WTC11 (cell line): ENCODE results near the gene IQCE. TPM values are rescaled to one million over a fixed set of nuclear protein-coding genes. Genes with fewer than 3 reads are reported as not detected.

Source experiments
- ATAC-seq: fragments of 200-7000 bp; cut with Tn5 transposase; 2 replicates; pipeline ENCODE4 v1.10.0; 2021; ENCODE audit warnings: mild to moderate bottlenecking, moderate library complexity
- CTCF ChIA-PET: fragments of 300-600 bp; sonication (Branson Sonifier 250); formaldehyde crosslinking; loops from one replicate; lab custom pipeline; 2021; ENCODE audit warnings: antibody characterized with exemption; lab: Charles Lee
- POLR2A ChIA-PET: fragments of 350-600 bp; sonication (Branson Sonifier 250); formaldehyde crosslinking; loops from one replicate; lab custom pipeline; 2021; ENCODE audit warnings: antibody characterized with exemption; lab: Charles Lee
- DNase-seq: peaks from one replicate; pipeline ENCODE4 v3.0.0; 2021; ENCODE audit warnings: low spot score
- H3K27ac Mint-ChIP-seq: 2 replicates; pipeline ENCODE4 v1.8.0; 2021; ENCODE audit warnings: mixed read lengths
- H3K27me3 Mint-ChIP-seq: 2 replicates; pipeline ENCODE4 v1.8.0; 2021; ENCODE audit warnings: low read depth, mild to moderate bottlenecking, moderate library complexity, mixed read lengths
- H3K36me3 Mint-ChIP-seq: 2 replicates; pipeline ENCODE4 v1.8.0; 2021; ENCODE audit warnings: mixed read lengths
- H3K4me1 Mint-ChIP-seq: 2 replicates; pipeline ENCODE4 v1.8.0; 2022; ENCODE audit warnings: mixed read lengths
- H3K4me3 Mint-ChIP-seq: 2 replicates; pipeline ENCODE4 v1.8.0; 2021; ENCODE audit warnings: mild to moderate bottlenecking, moderate library complexity, mixed read lengths
- H3K9me3 Mint-ChIP-seq: 2 replicates; pipeline ENCODE4 v1.8.0; 2021; ENCODE audit warnings: mixed read lengths
- ESRRA ChIP-seq: sonication (generic); formaldehyde crosslinking; IDR thresholded peaks from 2 replicates; pipeline ENCODE4 v1.8.1; 2022; ENCODE audit warnings: mild to moderate bottlenecking, missing genetic modification reagents, borderline replicate concordance
- IRF2 ChIP-seq: sonication (generic); formaldehyde crosslinking; IDR thresholded peaks from 2 replicates; pipeline ENCODE4 v1.8.0; 2022; ENCODE audit warnings: low read depth, missing genetic modification reagents, borderline replicate concordance
- NR3C1 ChIP-seq: sonication (generic); formaldehyde crosslinking; conservative IDR thresholded peaks from 2 replicates; pipeline ENCODE4 v1.8.1; 2023; ENCODE audit warnings: low read depth, mild to moderate bottlenecking, missing genetic modification reagents
- OVOL2 ChIP-seq: fragments of 250-450 bp; sonication (Bioruptor Pico); IDR thresholded peaks from 2 replicates; pipeline ENCODE4 v1.9.0; 2021; ENCODE audit warnings: mild to moderate bottlenecking, borderline replicate concordance
- RELA ChIP-seq: sonication (generic); formaldehyde crosslinking; IDR thresholded peaks from 2 replicates; pipeline ENCODE4 v1.8.1; 2022; ENCODE audit warnings: missing genetic modification reagents, mild to moderate bottlenecking, borderline replicate concordance
- SMAD4 ChIP-seq: sonication (generic); formaldehyde crosslinking; IDR thresholded peaks from 2 replicates; pipeline ENCODE4 v1.8.0; 2022; ENCODE audit warnings: mild to moderate bottlenecking, missing genetic modification reagents
- SP1 ChIP-seq: sonication (generic); formaldehyde crosslinking; conservative IDR thresholded peaks from 2 replicates; pipeline ENCODE4 v1.8.1; 2022; ENCODE audit warnings: missing genetic modification reagents
- ZNF138 ChIP-seq: sonication (generic); formaldehyde crosslinking; conservative IDR thresholded peaks from 2 replicates; pipeline ENCODE4 v1.8.1; 2022; ENCODE audit warnings: mild to moderate bottlenecking, moderate library complexity, missing genetic modification reagents
- ZNF423 ChIP-seq: fragments of 250-450 bp; sonication (Bioruptor Pico); IDR thresholded peaks from 2 replicates; pipeline ENCODE4 v2.1.2; 2022; ENCODE audit warnings: mild to moderate bottlenecking, moderate library complexity
- total RNA-seq: library from RNA; stranded (reverse); gene quantifications from 3 replicates; pipeline ENCODE4 v1.2.3, GENCODE V29; 2021
- TF ChIP-seq, protein P1 (sequence below): fragments of 200-600 bp; IDR thresholded peaks from 2 replicates; pipeline ENCODE4 v1.8.0; 2022; ENCODE audit warnings: antibody characterized with exemption
- TF ChIP-seq, protein P2 (sequence below): sonication (generic); formaldehyde crosslinking; IDR thresholded peaks from 2 replicates; pipeline ENCODE4 v1.8.0; 2022; ENCODE audit warnings: mild to moderate bottlenecking, missing genetic modification reagents
- TF ChIP-seq, protein P3 (sequence below): sonication (generic); formaldehyde crosslinking; IDR thresholded peaks from 2 replicates; pipeline ENCODE4 v1.8.0; 2023; ENCODE audit warnings: mild to moderate bottlenecking, missing genetic modification reagents
- TF ChIP-seq, protein P4 (sequence below): sonication (generic); formaldehyde crosslinking; IDR thresholded peaks from 2 replicates; pipeline ENCODE4 v1.8.1; 2023; ENCODE audit warnings: mild to moderate bottlenecking, missing genetic modification reagents
- TF ChIP-seq, protein P5 (sequence below): sonication (generic); formaldehyde crosslinking; IDR thresholded peaks from 2 replicates; pipeline ENCODE4 v1.8.1; 2022; ENCODE audit warnings: mild to moderate bottlenecking, moderate library complexity, missing genetic modification reagents
- TF ChIP-seq, protein P6 (sequence below): fragments of 250-450 bp; sonication (Bioruptor Pico); IDR thresholded peaks from 2 replicates; pipeline ENCODE4 v1.9.0; 2021; ENCODE audit warnings: mild to moderate bottlenecking, borderline replicate concordance
- TF ChIP-seq, protein P7 (sequence below): sonication (generic); formaldehyde crosslinking; IDR thresholded peaks from 2 replicates; pipeline ENCODE4 v1.8.0; 2022; ENCODE audit warnings: mild to moderate bottlenecking, missing genetic modification reagents
- TF ChIP-seq, protein P8 (sequence below): fragments of 250-450 bp; sonication (Bioruptor Pico); IDR thresholded peaks from 2 replicates; pipeline ENCODE4 v1.8.0; 2021; ENCODE audit warnings: mild to moderate bottlenecking

The IQCE gene
- total RNA-seq, 1 experiment from 2014 or later, result 4.4 TPM

DNA sequence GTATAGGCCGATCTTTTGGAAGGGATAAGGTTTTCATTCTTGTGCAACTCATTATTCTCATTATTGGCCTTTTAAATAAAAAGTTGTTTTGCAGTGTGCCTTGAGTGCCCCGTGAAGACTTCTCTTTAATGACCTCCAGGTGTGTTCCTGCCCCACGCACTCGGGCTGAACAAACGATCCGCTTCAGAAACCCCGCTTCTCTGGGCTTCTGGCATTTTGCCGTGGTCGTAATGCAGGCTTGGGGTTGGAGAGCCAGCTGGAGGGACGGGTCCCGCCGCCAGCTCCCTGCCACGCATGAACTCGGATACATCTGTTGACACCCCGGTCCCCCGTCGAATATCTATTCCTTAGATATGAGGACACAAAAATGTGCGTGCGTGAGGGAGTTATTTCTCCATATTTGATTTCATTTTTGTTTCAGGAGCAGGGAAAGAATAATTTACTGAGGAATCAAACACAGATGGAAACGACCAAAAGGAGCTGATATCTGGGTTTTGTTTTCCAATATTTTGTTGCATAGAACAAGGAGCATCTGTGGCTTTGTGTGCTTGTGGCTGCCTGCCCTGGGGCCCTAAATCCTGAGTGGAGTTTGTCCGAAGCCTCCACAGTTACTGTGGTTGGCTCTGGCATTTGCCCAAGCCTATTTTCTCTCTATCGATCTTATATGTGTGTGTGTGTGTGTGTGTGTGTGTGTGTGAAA is 56.0 kb downstream of the IQCE start:
- ATAC-seq (no peak), DNase-seq (no peak)
- no peaks in the 10 kb centered on the region for H3K36me3 Mint-ChIP-seq
- H3K4me1 Mint-ChIP-seq, result peaks cover 30% of the 10 kb centered on the region
- POLR2A ChIA-PET, result interaction anchor here (0.7 to 1.9 kb wide), 2 partner anchors 13 to 19 kb away, joined by 3 to 6 read pairs; no protein-coding TSS in a partner anchor
- no peaks in the 10 kb centered on the region for H3K9me3 Mint-ChIP-seq
- H3K4me3 Mint-ChIP-seq, result no peak overlapping the region
- no peaks in the 10 kb centered on the region; the same call in 1 of the 2 replicates for H3K27me3 Mint-ChIP-seq
- CTCF ChIA-PET, result no interaction called here
- TF ChIP-seq, protein P1, sequence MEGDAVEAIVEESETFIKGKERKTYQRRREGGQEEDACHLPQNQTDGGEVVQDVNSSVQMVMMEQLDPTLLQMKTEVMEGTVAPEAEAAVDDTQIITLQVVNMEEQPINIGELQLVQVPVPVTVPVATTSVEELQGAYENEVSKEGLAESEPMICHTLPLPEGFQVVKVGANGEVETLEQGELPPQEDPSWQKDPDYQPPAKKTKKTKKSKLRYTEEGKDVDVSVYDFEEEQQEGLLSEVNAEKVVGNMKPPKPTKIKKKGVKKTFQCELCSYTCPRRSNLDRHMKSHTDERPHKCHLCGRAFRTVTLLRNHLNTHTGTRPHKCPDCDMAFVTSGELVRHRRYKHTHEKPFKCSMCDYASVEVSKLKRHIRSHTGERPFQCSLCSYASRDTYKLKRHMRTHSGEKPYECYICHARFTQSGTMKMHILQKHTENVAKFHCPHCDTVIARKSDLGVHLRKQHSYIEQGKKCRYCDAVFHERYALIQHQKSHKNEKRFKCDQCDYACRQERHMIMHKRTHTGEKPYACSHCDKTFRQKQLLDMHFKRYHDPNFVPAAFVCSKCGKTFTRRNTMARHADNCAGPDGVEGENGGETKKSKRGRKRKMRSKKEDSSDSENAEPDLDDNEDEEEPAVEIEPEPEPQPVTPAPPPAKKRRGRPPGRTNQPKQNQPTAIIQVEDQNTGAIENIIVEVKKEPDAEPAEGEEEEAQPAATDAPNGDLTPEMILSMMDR, result no peak
- TF ChIP-seq, all 79 proteins: peak for 0
- no peak overlapping the region for H3K27ac Mint-ChIP-seq

DNA sequence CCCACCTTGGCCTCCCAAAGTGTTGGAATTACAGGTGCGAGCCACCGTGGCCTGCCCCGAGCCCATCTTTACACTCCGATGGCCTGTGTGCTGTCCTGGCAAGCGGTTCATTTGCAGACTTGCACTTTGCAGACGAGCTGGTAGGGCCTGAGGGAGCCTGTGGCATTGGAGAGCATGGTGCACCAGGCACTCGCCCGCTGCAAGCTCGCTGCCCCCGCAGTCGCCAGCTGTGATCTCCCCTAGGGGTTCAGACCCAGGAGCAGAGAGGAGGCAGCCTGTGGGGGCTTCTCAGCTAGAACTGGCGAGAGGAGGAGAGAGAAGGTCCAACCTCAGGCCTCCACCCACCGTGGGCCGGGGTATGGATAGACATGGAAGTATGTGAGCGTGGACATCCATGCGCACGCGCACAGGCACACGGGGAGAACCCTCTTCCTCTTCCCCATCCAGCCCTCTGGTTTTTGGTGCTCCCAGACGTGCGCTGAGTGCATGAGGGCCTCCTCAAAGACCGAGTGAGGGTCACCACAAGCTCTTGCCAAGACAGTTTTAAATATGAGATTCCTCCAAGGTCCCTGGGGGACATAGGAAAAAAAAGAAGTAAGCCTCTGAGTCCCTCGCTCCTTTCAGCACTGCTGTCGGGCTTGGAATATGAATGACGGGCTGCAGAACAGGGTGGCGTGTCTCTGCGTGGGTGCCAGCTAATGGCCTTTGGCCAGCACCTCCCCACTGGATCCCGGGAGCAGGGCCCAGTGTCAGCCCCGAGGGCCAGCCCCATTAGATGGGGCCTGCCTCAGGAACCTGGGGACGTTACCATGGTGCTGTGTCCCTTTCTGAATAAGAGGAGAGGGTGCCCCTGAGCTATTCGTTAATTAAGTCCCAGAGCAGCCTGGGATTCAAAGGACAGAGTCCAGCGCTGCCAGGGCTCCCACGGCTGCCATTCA is 57.9 kb downstream of the IQCE start:
- Mint-ChIP-seq H3K9me3 (no peaks in the 10 kb centered on the region), H3K36me3 (no peaks in the 10 kb centered on the region), H3K4me1 (peaks cover 38% of the 10 kb centered on the region), H3K4me3 (no peak overlapping the region), H3K27me3 (no peaks in the 10 kb centered on the region; the same call in 1 of the 2 replicates), H3K27ac (peak overlapping the region; percentile 49; the same call in 1 of the 2 replicates)
- no peak for DNase-seq
- ChIA-PET CTCF (interaction anchor here (0.9 to 1.8 kb wide), 9 partner anchors 8 to 165 kb away, joined by 3 to 12 read pairs (median 5); partner anchors contain the start of gene TTYH3), POLR2A (interaction anchor here (0.9 to 1.1 kb wide), 3 partner anchors 15 to 142 kb away, joined by 3 read pairs; partner anchors contain the start of gene TTYH3)
- ATAC-seq, result no peak
- TF ChIP-seq, protein P2, sequence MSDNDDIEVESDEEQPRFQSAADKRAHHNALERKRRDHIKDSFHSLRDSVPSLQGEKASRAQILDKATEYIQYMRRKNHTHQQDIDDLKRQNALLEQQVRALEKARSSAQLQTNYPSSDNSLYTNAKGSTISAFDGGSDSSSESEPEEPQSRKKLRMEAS (CRISPR knock-in tag), result no peak
- TF ChIP-seq SMAD4 (no peak), SP1 (no peak), IRF2 (CRISPR knock-in tag) (no peak), NR3C1 (CRISPR knock-in tag) (no peak), ZNF138 (CRISPR knock-in tag) (no peak), OVOL2 (CRISPR knock-in tag) (no peak), ZNF423 (CRISPR knock-in tag) (no peak), ESRRA (CRISPR knock-in tag) (no peak), RELA (CRISPR knock-in tag) (no peak)
- TF ChIP-seq, protein P3, sequence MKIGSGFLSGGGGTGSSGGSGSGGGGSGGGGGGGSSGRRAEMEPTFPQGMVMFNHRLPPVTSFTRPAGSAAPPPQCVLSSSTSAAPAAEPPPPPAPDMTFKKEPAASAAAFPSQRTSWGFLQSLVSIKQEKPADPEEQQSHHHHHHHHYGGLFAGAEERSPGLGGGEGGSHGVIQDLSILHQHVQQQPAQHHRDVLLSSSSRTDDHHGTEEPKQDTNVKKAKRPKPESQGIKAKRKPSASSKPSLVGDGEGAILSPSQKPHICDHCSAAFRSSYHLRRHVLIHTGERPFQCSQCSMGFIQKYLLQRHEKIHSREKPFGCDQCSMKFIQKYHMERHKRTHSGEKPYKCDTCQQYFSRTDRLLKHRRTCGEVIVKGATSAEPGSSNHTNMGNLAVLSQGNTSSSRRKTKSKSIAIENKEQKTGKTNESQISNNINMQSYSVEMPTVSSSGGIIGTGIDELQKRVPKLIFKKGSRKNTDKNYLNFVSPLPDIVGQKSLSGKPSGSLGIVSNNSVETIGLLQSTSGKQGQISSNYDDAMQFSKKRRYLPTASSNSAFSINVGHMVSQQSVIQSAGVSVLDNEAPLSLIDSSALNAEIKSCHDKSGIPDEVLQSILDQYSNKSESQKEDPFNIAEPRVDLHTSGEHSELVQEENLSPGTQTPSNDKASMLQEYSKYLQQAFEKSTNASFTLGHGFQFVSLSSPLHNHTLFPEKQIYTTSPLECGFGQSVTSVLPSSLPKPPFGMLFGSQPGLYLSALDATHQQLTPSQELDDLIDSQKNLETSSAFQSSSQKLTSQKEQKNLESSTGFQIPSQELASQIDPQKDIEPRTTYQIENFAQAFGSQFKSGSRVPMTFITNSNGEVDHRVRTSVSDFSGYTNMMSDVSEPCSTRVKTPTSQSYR, result no peak
- TF ChIP-seq, protein P4, sequence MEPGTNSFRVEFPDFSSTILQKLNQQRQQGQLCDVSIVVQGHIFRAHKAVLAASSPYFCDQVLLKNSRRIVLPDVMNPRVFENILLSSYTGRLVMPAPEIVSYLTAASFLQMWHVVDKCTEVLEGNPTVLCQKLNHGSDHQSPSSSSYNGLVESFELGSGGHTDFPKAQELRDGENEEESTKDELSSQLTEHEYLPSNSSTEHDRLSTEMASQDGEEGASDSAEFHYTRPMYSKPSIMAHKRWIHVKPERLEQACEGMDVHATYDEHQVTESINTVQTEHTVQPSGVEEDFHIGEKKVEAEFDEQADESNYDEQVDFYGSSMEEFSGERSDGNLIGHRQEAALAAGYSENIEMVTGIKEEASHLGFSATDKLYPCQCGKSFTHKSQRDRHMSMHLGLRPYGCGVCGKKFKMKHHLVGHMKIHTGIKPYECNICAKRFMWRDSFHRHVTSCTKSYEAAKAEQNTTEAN, result no peak
- TF ChIP-seq, protein P5, sequence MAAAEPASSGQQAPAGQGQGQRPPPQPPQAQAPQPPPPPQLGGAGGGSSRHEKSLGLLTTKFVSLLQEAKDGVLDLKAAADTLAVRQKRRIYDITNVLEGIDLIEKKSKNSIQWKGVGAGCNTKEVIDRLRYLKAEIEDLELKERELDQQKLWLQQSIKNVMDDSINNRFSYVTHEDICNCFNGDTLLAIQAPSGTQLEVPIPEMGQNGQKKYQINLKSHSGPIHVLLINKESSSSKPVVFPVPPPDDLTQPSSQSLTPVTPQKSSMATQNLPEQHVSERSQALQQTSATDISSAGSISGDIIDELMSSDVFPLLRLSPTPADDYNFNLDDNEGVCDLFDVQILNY (CRISPR knock-in tag), result no peak
- TF ChIP-seq, protein P6, sequence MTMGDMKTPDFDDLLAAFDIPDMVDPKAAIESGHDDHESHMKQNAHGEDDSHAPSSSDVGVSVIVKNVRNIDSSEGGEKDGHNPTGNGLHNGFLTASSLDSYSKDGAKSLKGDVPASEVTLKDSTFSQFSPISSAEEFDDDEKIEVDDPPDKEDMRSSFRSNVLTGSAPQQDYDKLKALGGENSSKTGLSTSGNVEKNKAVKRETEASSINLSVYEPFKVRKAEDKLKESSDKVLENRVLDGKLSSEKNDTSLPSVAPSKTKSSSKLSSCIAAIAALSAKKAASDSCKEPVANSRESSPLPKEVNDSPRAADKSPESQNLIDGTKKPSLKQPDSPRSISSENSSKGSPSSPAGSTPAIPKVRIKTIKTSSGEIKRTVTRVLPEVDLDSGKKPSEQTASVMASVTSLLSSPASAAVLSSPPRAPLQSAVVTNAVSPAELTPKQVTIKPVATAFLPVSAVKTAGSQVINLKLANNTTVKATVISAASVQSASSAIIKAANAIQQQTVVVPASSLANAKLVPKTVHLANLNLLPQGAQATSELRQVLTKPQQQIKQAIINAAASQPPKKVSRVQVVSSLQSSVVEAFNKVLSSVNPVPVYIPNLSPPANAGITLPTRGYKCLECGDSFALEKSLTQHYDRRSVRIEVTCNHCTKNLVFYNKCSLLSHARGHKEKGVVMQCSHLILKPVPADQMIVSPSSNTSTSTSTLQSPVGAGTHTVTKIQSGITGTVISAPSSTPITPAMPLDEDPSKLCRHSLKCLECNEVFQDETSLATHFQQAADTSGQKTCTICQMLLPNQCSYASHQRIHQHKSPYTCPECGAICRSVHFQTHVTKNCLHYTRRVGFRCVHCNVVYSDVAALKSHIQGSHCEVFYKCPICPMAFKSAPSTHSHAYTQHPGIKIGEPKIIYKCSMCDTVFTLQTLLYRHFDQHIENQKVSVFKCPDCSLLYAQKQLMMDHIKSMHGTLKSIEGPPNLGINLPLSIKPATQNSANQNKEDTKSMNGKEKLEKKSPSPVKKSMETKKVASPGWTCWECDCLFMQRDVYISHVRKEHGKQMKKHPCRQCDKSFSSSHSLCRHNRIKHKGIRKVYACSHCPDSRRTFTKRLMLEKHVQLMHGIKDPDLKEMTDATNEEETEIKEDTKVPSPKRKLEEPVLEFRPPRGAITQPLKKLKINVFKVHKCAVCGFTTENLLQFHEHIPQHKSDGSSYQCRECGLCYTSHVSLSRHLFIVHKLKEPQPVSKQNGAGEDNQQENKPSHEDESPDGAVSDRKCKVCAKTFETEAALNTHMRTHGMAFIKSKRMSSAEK (CRISPR knock-in tag), result no peak
- TF ChIP-seq, protein P7, sequence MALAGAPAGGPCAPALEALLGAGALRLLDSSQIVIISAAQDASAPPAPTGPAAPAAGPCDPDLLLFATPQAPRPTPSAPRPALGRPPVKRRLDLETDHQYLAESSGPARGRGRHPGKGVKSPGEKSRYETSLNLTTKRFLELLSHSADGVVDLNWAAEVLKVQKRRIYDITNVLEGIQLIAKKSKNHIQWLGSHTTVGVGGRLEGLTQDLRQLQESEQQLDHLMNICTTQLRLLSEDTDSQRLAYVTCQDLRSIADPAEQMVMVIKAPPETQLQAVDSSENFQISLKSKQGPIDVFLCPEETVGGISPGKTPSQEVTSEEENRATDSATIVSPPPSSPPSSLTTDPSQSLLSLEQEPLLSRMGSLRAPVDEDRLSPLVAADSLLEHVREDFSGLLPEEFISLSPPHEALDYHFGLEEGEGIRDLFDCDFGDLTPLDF (CRISPR knock-in tag), result no peak
- TF ChIP-seq, protein P8, sequence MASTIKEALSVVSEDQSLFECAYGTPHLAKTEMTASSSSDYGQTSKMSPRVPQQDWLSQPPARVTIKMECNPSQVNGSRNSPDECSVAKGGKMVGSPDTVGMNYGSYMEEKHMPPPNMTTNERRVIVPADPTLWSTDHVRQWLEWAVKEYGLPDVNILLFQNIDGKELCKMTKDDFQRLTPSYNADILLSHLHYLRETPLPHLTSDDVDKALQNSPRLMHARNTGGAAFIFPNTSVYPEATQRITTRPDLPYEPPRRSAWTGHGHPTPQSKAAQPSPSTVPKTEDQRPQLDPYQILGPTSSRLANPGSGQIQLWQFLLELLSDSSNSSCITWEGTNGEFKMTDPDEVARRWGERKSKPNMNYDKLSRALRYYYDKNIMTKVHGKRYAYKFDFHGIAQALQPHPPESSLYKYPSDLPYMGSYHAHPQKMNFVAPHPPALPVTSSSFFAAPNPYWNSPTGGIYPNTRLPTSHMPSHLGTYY (CRISPR knock-in tag), result no peak
